Liver (tissue), 3 donors: ENCODE measurements around the gene HEPACAM.

Experiments
- GABPA ChIP-seq, 2 donors: IDR thresholded peaks in 1 of 2; conservative IDR thresholded peaks in 1 of 2; 2 replicates each; pipeline ENCODE4 v1.6.1; 2016; ENCODE audit warnings: antibody characterized with exemption in 2 of 2, mild to moderate bottlenecking in 1 of 2, moderate library complexity in 1 of 2
- TF ChIP-seq, protein P1 (sequence below): fragments of 150-350 bp; IDR thresholded peaks from 2 replicates; pipeline ENCODE4 v1.5.1; 2017; ENCODE audit warnings: improper control_type of control experiment, low read depth, low read length; ENCODE audit not compliant: missing input control
- TF ChIP-seq, protein P2 (sequence below): IDR thresholded peaks from 2 replicates; pipeline ENCODE4 v1.6.1; 2016; ENCODE audit warnings: antibody characterized with exemption, mild to moderate bottlenecking
- donor health status: healthy.
- donor health status: healthy.

DNA sequence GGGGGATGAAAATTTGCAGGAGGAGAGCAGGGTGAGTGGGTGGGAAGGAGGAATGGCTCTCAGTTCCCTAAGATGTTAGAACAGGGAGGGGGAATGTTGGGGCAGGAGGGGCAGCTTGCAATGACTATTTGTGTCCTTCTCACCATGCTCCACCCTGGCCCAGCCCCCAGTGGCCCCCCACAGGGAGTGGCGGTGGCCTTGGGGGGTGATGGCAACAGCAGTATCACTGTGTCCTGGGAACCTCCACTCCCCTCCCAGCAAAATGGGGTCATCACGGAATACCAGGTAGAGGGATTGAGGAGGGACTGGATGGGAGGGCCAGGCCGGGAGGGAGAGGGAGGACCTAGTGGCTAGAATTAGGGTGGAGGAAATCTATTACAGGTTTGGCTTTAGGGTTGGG lies 60.4 kb downstream of the HEPACAM start:
- TF ChIP-seq, protein P1, sequence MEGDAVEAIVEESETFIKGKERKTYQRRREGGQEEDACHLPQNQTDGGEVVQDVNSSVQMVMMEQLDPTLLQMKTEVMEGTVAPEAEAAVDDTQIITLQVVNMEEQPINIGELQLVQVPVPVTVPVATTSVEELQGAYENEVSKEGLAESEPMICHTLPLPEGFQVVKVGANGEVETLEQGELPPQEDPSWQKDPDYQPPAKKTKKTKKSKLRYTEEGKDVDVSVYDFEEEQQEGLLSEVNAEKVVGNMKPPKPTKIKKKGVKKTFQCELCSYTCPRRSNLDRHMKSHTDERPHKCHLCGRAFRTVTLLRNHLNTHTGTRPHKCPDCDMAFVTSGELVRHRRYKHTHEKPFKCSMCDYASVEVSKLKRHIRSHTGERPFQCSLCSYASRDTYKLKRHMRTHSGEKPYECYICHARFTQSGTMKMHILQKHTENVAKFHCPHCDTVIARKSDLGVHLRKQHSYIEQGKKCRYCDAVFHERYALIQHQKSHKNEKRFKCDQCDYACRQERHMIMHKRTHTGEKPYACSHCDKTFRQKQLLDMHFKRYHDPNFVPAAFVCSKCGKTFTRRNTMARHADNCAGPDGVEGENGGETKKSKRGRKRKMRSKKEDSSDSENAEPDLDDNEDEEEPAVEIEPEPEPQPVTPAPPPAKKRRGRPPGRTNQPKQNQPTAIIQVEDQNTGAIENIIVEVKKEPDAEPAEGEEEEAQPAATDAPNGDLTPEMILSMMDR = no peak
- TF ChIP-seq, protein P2, sequence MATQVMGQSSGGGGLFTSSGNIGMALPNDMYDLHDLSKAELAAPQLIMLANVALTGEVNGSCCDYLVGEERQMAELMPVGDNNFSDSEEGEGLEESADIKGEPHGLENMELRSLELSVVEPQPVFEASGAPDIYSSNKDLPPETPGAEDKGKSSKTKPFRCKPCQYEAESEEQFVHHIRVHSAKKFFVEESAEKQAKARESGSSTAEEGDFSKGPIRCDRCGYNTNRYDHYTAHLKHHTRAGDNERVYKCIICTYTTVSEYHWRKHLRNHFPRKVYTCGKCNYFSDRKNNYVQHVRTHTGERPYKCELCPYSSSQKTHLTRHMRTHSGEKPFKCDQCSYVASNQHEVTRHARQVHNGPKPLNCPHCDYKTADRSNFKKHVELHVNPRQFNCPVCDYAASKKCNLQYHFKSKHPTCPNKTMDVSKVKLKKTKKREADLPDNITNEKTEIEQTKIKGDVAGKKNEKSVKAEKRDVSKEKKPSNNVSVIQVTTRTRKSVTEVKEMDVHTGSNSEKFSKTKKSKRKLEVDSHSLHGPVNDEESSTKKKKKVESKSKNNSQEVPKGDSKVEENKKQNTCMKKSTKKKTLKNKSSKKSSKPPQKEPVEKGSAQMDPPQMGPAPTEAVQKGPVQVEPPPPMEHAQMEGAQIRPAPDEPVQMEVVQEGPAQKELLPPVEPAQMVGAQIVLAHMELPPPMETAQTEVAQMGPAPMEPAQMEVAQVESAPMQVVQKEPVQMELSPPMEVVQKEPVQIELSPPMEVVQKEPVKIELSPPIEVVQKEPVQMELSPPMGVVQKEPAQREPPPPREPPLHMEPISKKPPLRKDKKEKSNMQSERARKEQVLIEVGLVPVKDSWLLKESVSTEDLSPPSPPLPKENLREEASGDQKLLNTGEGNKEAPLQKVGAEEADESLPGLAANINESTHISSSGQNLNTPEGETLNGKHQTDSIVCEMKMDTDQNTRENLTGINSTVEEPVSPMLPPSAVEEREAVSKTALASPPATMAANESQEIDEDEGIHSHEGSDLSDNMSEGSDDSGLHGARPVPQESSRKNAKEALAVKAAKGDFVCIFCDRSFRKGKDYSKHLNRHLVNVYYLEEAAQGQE = no peak
- no peak for TF ChIP-seq GABPA (IDR thresholded peaks at IDR 0.05 in 1 of 2, conservative IDR thresholded peaks at IDR 0.05 in 1 of 2)
